OCI-LY1 (cell line): ENCODE data around the gene CCM2.

Experiments
- H2AFZ ChIP-seq: fragments of 200-600 bp; sonication (generic), shearing (Covaris generic); 2 replicates; pipeline ENCODE4 v1.6.0; 2014; ENCODE audit warnings: antibody characterized with exemption, mild to moderate bottlenecking, low read length
- H3F3A ChIP-seq: fragments of 200-600 bp; sonication (generic), shearing (Covaris generic); 2 replicates; pipeline ENCODE4 v1.6.0; 2014; ENCODE audit warnings: mild to moderate bottlenecking, antibody characterized with exemption, low read length, moderate library complexity; ENCODE audit not compliant: insufficient read depth
- H3K27ac ChIP-seq: fragments of 200-600 bp; sonication (generic); 2 replicates; pipeline ENCODE4 v1.5.1; 2014; ENCODE audit warnings: low read length, mixed run types, mild to moderate bottlenecking, low read depth; ENCODE audit not compliant: poor library complexity, severe bottlenecking
- H3K27me3 ChIP-seq: fragments of 200-600 bp; sonication (generic); 2 replicates; pipeline ENCODE4 v1.6.0; 2014; ENCODE audit warnings: antibody characterized with exemption, mild to moderate bottlenecking, low read length, moderate library complexity; ENCODE audit not compliant: insufficient read depth
- H3K36me3 ChIP-seq: fragments of 200-600 bp; sonication (generic); 2 replicates; pipeline ENCODE4 v1.6.1; 2014; ENCODE audit warnings: mild to moderate bottlenecking, antibody characterized with exemption, low read length, moderate library complexity, mixed read lengths; ENCODE audit not compliant: insufficient read depth
- H3K4me1 ChIP-seq: fragments of 200-600 bp; sonication (generic); 2 replicates; pipeline ENCODE4 v1.5.1; 2014; ENCODE audit warnings: mild to moderate bottlenecking, low read length, moderate library complexity; ENCODE audit not compliant: insufficient read depth, severe bottlenecking
- H3K4me2 ChIP-seq: fragments of 200-600 bp; sonication (generic), shearing (Covaris generic); 2 replicates; pipeline ENCODE4 v1.6.1; 2014; ENCODE audit warnings: low read length
- H3K4me3 ChIP-seq: fragments of 200-600 bp; sonication (generic); 2 replicates; pipeline ENCODE4 v1.5.1; 2014; ENCODE audit warnings: low read length, low read depth, mild to moderate bottlenecking, mixed read lengths; ENCODE audit not compliant: poor library complexity, severe bottlenecking
- H3K79me2 ChIP-seq: fragments of 200-600 bp; shearing (Covaris generic); 2 replicates; pipeline ENCODE4 v1.6.1; 2016; ENCODE audit warnings: mixed run types, low read length, mixed read lengths; ENCODE audit not compliant: insufficient read depth
- H3K9ac ChIP-seq: fragments of 200-600 bp; sonication (generic), shearing (Covaris generic); 2 replicates; pipeline ENCODE4 v1.6.1; 2014; ENCODE audit warnings: mild to moderate bottlenecking, low read length, mixed read lengths
- H3K9me2 ChIP-seq: fragments of 200-600 bp; sonication (generic), shearing (Covaris generic); 2 replicates; pipeline ENCODE4 v1.6.1; 2014; ENCODE audit warnings: low read depth, mild to moderate bottlenecking, low read length, mixed read lengths
- H3K9me3 ChIP-seq: fragments of 200-600 bp; shearing (Covaris generic); 2 replicates; pipeline ENCODE4 v1.6.1; 2014; ENCODE audit warnings: low read length, mixed read lengths
- H4K20me1 ChIP-seq: fragments of 200-600 bp; sonication (generic), shearing (Covaris generic); 2 replicates; pipeline ENCODE4 v1.6.0; 2016; ENCODE audit warnings: mild to moderate bottlenecking, low read length; ENCODE audit not compliant: insufficient read depth
- CTCF ChIP-seq: fragments of 200-600 bp; sonication (generic), shearing (Covaris generic); IDR thresholded peaks from 2 replicates; pipeline ENCODE4 v1.5.1; 2017; ENCODE audit warnings: mild to moderate bottlenecking, antibody characterized with exemption, low read length, moderate library complexity, mixed read lengths
- EZH2 ChIP-seq: fragments of 200-600 bp; sonication (generic), shearing (Covaris generic); IDR thresholded peaks from 2 replicates; pipeline ENCODE4 v1.8.0; 2017; ENCODE audit warnings: borderline replicate concordance, mixed run types, mild to moderate bottlenecking, antibody characterized with exemption, low read length, moderate library complexity, mixed read lengths

The CCM2 gene

GRCh38 chr7:44960011-44960580 is 39.9 kb upstream of the CCM2 start:
- Histone ChIP-seq H3K36me3 (no peaks in the 10 kb centered on the region), H3K9me2 (no peaks in the 10 kb centered on the region), H3K9ac (no peak overlapping the region), H3K4me3 (no peak overlapping the region), H3K27me3 (peaks cover 19% of the 10 kb centered on the region; the same call in 1 of the 2 replicates), H3K9me3 (no peaks in the 10 kb centered on the region), H4K20me1 (no peaks in the 10 kb centered on the region), H2AFZ (no peak overlapping the region), H3F3A (no peaks in the 10 kb centered on the region), H3K79me2 (no peaks in the 10 kb centered on the region), H3K4me1 (peaks cover 10% of the 10 kb centered on the region), H3K27ac (no peak overlapping the region), H3K4me2 (no peak overlapping the region)
- no peak for TF ChIP-seq CTCF
- no peak for TF ChIP-seq EZH2

- no peak overlapping the region for H2AFZ ChIP-seq
- peaks cover 14% of the 10 kb centered on the region; the same call in 1 of the 2 replicates for H3K27me3 ChIP-seq
Observed at GRCh38 chr7:44961844-44962482, 38.0 kb upstream of the CCM2 start.

GRCh38 chr7:44962483-44963251 is 37.3 kb upstream of the CCM2 start:
- Histone ChIP-seq H3F3A (no peaks in the 10 kb centered on the region), H3K4me1 (peaks cover 17% of the 10 kb centered on the region), H3K4me3 (no peak overlapping the region), H3K4me2 (no peak overlapping the region), H3K27me3 (peaks cover 14% of the 10 kb centered on the region; the same call in 1 of the 2 replicates), H3K36me3 (no peaks in the 10 kb centered on the region), H3K27ac (no peak overlapping the region), H3K9ac (no peak overlapping the region), H2AFZ (no peak overlapping the region), H3K9me2 (no peaks in the 10 kb centered on the region), H3K9me3 (no peaks in the 10 kb centered on the region), H3K79me2 (no peaks in the 10 kb centered on the region), H4K20me1 (no peaks in the 10 kb centered on the region)
- no peak for TF ChIP-seq CTCF
- no peak for TF ChIP-seq EZH2

More at GRCh38 chr7:44961844-44962482, 38.0 kb upstream of the CCM2 start:
- Histone ChIP-seq H3K27ac (no peak overlapping the region), H3K9me2 (no peaks in the 10 kb centered on the region), H4K20me1 (no peaks in the 10 kb centered on the region), H3K36me3 (no peaks in the 10 kb centered on the region), H3K4me3 (no peak overlapping the region), H3F3A (no peaks in the 10 kb centered on the region), H3K79me2 (no peaks in the 10 kb centered on the region), H3K4me2 (no peak overlapping the region), H3K9ac (no peak overlapping the region), H3K9me3 (no peaks in the 10 kb centered on the region), H3K4me1 (peaks cover 10% of the 10 kb centered on the region)
- TF ChIP-seq CTCF (no peak), EZH2 (no peak)
